Lung (tissue), 12 donors: ENCODE measurements around the gene ABR. TPM values are rescaled to one million over a fixed set of nuclear protein-coding genes. Genes with fewer than 3 reads are reported as not detected.

Experiments
- ATAC-seq: fragments of 200-7000 bp; cut with Tn5 transposase; one replicate; pipeline ENCODE4 v1.9.1; 2020; ENCODE audit warnings: moderate number of reproducible peaks; ENCODE audit not compliant: insufficient read depth, low FRiP score
- DNase-seq, 3 donors: peaks; one replicate each; pipeline ENCODE4 v3.0.0-alpha.2; 2013 to 2017
- H3K27ac ChIP-seq, 2 donors: one replicate each; pipeline ENCODE4 v1.5.1; 2013; ENCODE audit warnings: mild to moderate bottlenecking in 2 of 2, moderate library complexity in 2 of 2, control low read depth in 1 of 2, inconsistent platforms in 1 of 2, low read depth in 1 of 2, low read length in 1 of 2
- H3K27me3 ChIP-seq, 3 donors: one replicate each; pipeline ENCODE4 v1.5.1; 2013; ENCODE audit warnings: low read length in 2 of 3; ENCODE audit not compliant: control insufficient read depth in 3 of 3, insufficient read depth in 3 of 3
- H3K36me3 ChIP-seq, 4 donors: one replicate each; pipeline ENCODE4 v1.5.1; 2013; ENCODE audit warnings: low read length in 4 of 4, mild to moderate bottlenecking in 1 of 4, moderate library complexity in 1 of 4; ENCODE audit not compliant: control insufficient read depth in 4 of 4, insufficient read depth in 4 of 4
- H3K4me1 ChIP-seq, 5 donors: one replicate each; pipeline ENCODE4 v1.5.1; 2013; ENCODE audit warnings: low read length in 5 of 5, mild to moderate bottlenecking in 2 of 5, moderate library complexity in 1 of 5; ENCODE audit not compliant: control insufficient read depth in 5 of 5, insufficient read depth in 5 of 5
- H3K4me3 ChIP-seq: one replicate; pipeline ENCODE4 v1.5.1; 2013; ENCODE audit warnings: mild to moderate bottlenecking, control low read depth, moderate library complexity
- H3K9ac ChIP-seq, 2 donors: one replicate each; pipeline ENCODE4 v1.5.1; 2013; ENCODE audit warnings: low read length in 2 of 2, control low read depth in 1 of 2; ENCODE audit not compliant: insufficient read depth in 1 of 2
- H3K9me3 ChIP-seq, 4 donors: one replicate each; pipeline ENCODE4 v1.5.1; 2013; ENCODE audit warnings: low read length in 3 of 4, mild to moderate bottlenecking in 1 of 4, moderate library complexity in 1 of 4; ENCODE audit not compliant: control insufficient read depth in 4 of 4, insufficient read depth in 3 of 4
- CTCF ChIP-seq: IDR thresholded peaks from 2 replicates; pipeline ENCODE4 v1.5.1; 2012; ENCODE audit warnings: mild to moderate bottlenecking; ENCODE audit errors: control extremely low read depth, extremely low read depth
- WGBS, 2 donors: extraction: QIAGEN DNeasy Blood & Tissue Kit; methylation state at CpG; one replicate each; pipeline ENCODE4 v1.1.7; 2013; 5-methylcytosine and 5-hydroxymethylcytosine counted together
- polyA plus RNA-seq, 2 donors: library from polyadenylated mRNA; stranded (reverse); fragments of 200-250 nt; gene quantifications; one replicate each; pipeline ENCODE4 v1.2.1, GENCODE V29; 2013
- total RNA-seq, 2 donors: library from RNA; depleted of rRNA in 1 of 2; stranded (reverse); fragments of >200 nt in 1 of 2; gene quantifications; one replicate each; pipeline ENCODE4 v1.2.1, GENCODE V29; 2014 to 2021
- donor health status: control.
- donor health status: control.
- donor health status: Bipolar disorder and iron deficiency.
- donor health status: healthy.
- donor health status: DM: yes; HTN: yes; CAD: no.

ABR gene
- total and polyA plus RNA-seq, 4 donors: 54.8 to 187 (median 70.2) TPM

GRCh38 chr17:1053661-1054360 is 126.0 kb downstream of the ABR start:
- 82 to 95% methylated on average over 35 of the region's 35 CpGs for WGBS, 2 donors
- peaks cover 3 to 47% (median 17%) of the 10 kb centered on the region in 4 donors for H3K36me3 ChIP-seq
- H3K27ac ChIP-seq: peak overlapping the region in 1 of 2 donors; percentile 4
- H3K4me3 ChIP-seq: no peak overlapping the region
- H3K9me3 ChIP-seq: no peaks in the 10 kb centered on the region
- DNase-seq (no peak), ATAC-seq (no peak)
- no peaks in the 10 kb centered on the region for H3K27me3 ChIP-seq
- TF ChIP-seq CTCF: no peak
- H3K4me1 ChIP-seq: no peaks in the 10 kb centered on the region
- H3K9ac ChIP-seq: no peak overlapping the region

GRCh38 chr17:1050996-1051925 is 128.5 kb downstream of the ABR start:
- H3K27me3 ChIP-seq: no peaks in the 10 kb centered on the region
- H3K9me3 ChIP-seq: no peaks in the 10 kb centered on the region
- H3K36me3 ChIP-seq: peaks cover 0 to 54% (median 11%) of the 10 kb centered on the region in 4 donors
- TF ChIP-seq CTCF: no peak
- peaks cover 0 to 19% (median 1%) of the 10 kb centered on the region in 5 donors for H3K4me1 ChIP-seq
- WGBS, 2 donors: 87 to 91% methylated on average over 33 of the region's 33 CpGs
- no peak overlapping the region for H3K4me3 ChIP-seq
- no peak overlapping the region for H3K27ac ChIP-seq
- H3K9ac ChIP-seq: no peak overlapping the region
- ATAC-seq (no peak), DNase-seq (no peak)

GRCh38 chr17:1050246-1050995 is 129.4 kb downstream of the ABR start:
- ATAC-seq: peak; percentile 20
- no peak for TF ChIP-seq CTCF
- Histone ChIP-seq H3K9ac (no peak overlapping the region), H3K4me3 (no peak overlapping the region), H3K27me3 (no peaks in the 10 kb centered on the region), H3K4me1 (peaks cover 0 to 19% (median 1%) of the 10 kb centered on the region in 5 donors), H3K36me3 (peaks cover 0 to 52% (median 10%) of the 10 kb centered on the region in 4 donors), H3K27ac (no peak overlapping the region), H3K9me3 (no peaks in the 10 kb centered on the region)
- DNase-seq: no peak
- 83 to 91% methylated on average over 22 of the region's 22 CpGs for WGBS, 2 donors
